IMR-90 (cell line): Measurements from ENCODE around the gene VWA8. TPM values are rescaled to one million over a fixed set of nuclear protein-coding genes. Genes with fewer than 3 reads are reported as not detected.
A peak's percentile ranks its signal among the peaks of the same experiment; 100 is the strongest.

Experiments
- ATAC-seq: fragments of 200-7000 bp; cut with Tn5 transposase; 2 replicates; pipeline ENCODE4 v1.9.1; 2020; ENCODE audit warnings: low read depth, mild to moderate bottlenecking, moderate library complexity
- BruUV-seq: library from RNA; stranded (reverse); fragments of 400-500 nt; replicated peaks from 2 replicates; lab custom pipeline; 2021; lab: Mats Ljungman, UMichigan
- CTCF ChIA-PET: fragments of 300-600 bp; formaldehyde crosslinking; extraction: SDS; loops from one replicate; lab custom pipeline; 2021; ENCODE audit warnings: antibody characterized with exemption; lab: Yijun Ruan, JAX
- POLR2A ChIA-PET: fragments of 300-600 bp; sonication (Branson Sonifier 250); formaldehyde crosslinking; loops from one replicate; lab custom pipeline; 2022; ENCODE audit warnings: antibody characterized with exemption; ENCODE audit not compliant: unreplicated experiment; lab: Charles Lee
- DNase-seq: peaks from one replicate; pipeline ENCODE4 v3.0.0; 2013
- H2AFZ ChIP-seq: replicated peaks from 2 replicates; pipeline ENCODE3; 2013; ENCODE audit warnings: low read length, mild to moderate bottlenecking; ENCODE audit not compliant: poor library complexity
- H2AK5ac ChIP-seq: 2 replicates; pipeline ENCODE4 v1.6.1; 2013; ENCODE audit warnings: low read depth, low read length, inconsistent platforms
- H2AK9ac ChIP-seq: replicated peaks from 2 replicates; pipeline ENCODE3; 2013; ENCODE audit warnings: mild to moderate bottlenecking, low read depth, low read length, moderate library complexity; ENCODE audit not compliant: poor library complexity
- H2BK120ac ChIP-seq: 2 replicates; pipeline ENCODE4 v1.6.1; 2013; ENCODE audit warnings: low read depth, low read length, inconsistent platforms
- H2BK15ac ChIP-seq: 3 replicates; pipeline ENCODE4 v1.6.1; 2013; ENCODE audit warnings: low read depth, low read length, inconsistent platforms
- H2BK20ac ChIP-seq: 2 replicates; pipeline ENCODE4 v1.6.1; 2013; ENCODE audit warnings: low read depth, mild to moderate bottlenecking, inconsistent platforms, low read length, moderate library complexity
- H2BK5ac ChIP-seq: 2 replicates; pipeline ENCODE4 v1.6.1; 2013; ENCODE audit warnings: mild to moderate bottlenecking, low read depth, low read length, inconsistent platforms; ENCODE audit not compliant: poor library complexity, severe bottlenecking
- H3K14ac ChIP-seq: replicated peaks from 2 replicates; pipeline ENCODE4 v1.6.1; 2013; ENCODE audit warnings: low read depth, low read length, inconsistent platforms
- H3K18ac ChIP-seq: 2 replicates; pipeline ENCODE4 v1.6.1; 2013; ENCODE audit warnings: low read depth, low read length, control low read depth
- H3K23ac ChIP-seq: 2 replicates; pipeline ENCODE4 v1.6.1; 2013; ENCODE audit warnings: low read depth, low read length, inconsistent platforms
- H3K27ac ChIP-seq: 2 replicates; pipeline ENCODE4 v1.5.1; 2013; ENCODE audit warnings: mild to moderate bottlenecking, control low read depth, low read length; ENCODE audit not compliant: insufficient read depth
- H3K27me3 ChIP-seq: 2 replicates; pipeline ENCODE4 v1.6.1; 2013; ENCODE audit warnings: low read length; ENCODE audit not compliant: control insufficient read depth, insufficient read depth
- H3K36me3 ChIP-seq: 2 replicates; pipeline ENCODE4 v1.6.1; 2013; ENCODE audit warnings: low read length, mixed read lengths; ENCODE audit not compliant: control insufficient read depth, insufficient read depth
- H3K4ac ChIP-seq: 2 replicates; pipeline ENCODE4 v1.6.1; 2013; ENCODE audit warnings: low read depth, low read length, inconsistent platforms
- H3K4me1 ChIP-seq: 2 replicates; pipeline ENCODE4 v1.6.1; 2013; ENCODE audit warnings: low read length, mixed read lengths; ENCODE audit not compliant: control insufficient read depth, insufficient read depth
- H3K4me2 ChIP-seq: 2 replicates; pipeline ENCODE4 v1.6.1; 2013; ENCODE audit warnings: low read depth, mild to moderate bottlenecking, control low read depth, low read length, moderate library complexity
- H3K4me3 ChIP-seq: 2 replicates; pipeline ENCODE4 v1.5.1; 2013; ENCODE audit warnings: low read depth, mild to moderate bottlenecking, control low read depth, low read length, moderate library complexity; ENCODE audit not compliant: insufficient read depth
- H3K56ac ChIP-seq: 2 replicates; pipeline ENCODE4 v1.6.1; 2013; ENCODE audit warnings: low read length, inconsistent platforms; ENCODE audit not compliant: insufficient read depth; ENCODE audit errors: extremely low read depth
- H3K79me1 ChIP-seq, 2 experiments: 2 replicates each; pipeline ENCODE4 v1.6.1; 2013; ENCODE audit warnings: low read length in 2 of 2, inconsistent platforms in 1 of 2, low read depth in 1 of 2
- H3K9ac ChIP-seq: 2 replicates; pipeline ENCODE4 v1.6.1; 2013; ENCODE audit warnings: low read depth, low read length, control low read depth
- H3K9me1 ChIP-seq: 2 replicates; pipeline ENCODE4 v1.6.1; 2013; ENCODE audit warnings: low read length, inconsistent platforms; ENCODE audit not compliant: insufficient read depth
- H3K9me3 ChIP-seq: 2 replicates; pipeline ENCODE4 v1.6.1; 2013; ENCODE audit warnings: low read length; ENCODE audit not compliant: control insufficient read depth, insufficient read depth
- H4K20me1 ChIP-seq: 2 replicates; pipeline ENCODE4 v1.6.1; 2013; ENCODE audit warnings: low read length, inconsistent platforms; ENCODE audit not compliant: insufficient read depth
- H4K5ac ChIP-seq: 2 replicates; pipeline ENCODE4 v1.6.1; 2013; ENCODE audit warnings: mild to moderate bottlenecking, low read depth, low read length, control low read depth
- H4K8ac ChIP-seq, 2 experiments: 2 replicates each; pipeline ENCODE4 v1.6.1; 2013; ENCODE audit warnings: low read depth in 2 of 2, low read length in 2 of 2, control low read depth in 1 of 2, inconsistent platforms in 1 of 2
- H4K91ac ChIP-seq: 2 replicates; pipeline ENCODE4 v1.6.1; 2013; ENCODE audit warnings: low read depth, low read length, inconsistent platforms; ENCODE audit not compliant: insufficient read depth
- BHLHE40 ChIP-seq: fragments of 150-350 bp; IDR thresholded peaks from 2 replicates; pipeline ENCODE4 v1.6.1; 2016; ENCODE audit warnings: mild to moderate bottlenecking, low read depth, low read length
- CEBPB ChIP-seq: IDR thresholded peaks from 2 replicates; pipeline ENCODE4 v1.6.1; 2012; ENCODE audit warnings: low read depth, low read length, improper control_type of control experiment
- CHD1 ChIP-seq: IDR thresholded peaks from 2 replicates; pipeline ENCODE4 v1.6.1; 2012; ENCODE audit warnings: low read depth, low read length, improper control_type of control experiment
- FOS ChIP-seq: fragments of 150-350 bp; IDR thresholded peaks from 2 replicates; pipeline ENCODE4 v1.6.1; 2016; ENCODE audit warnings: low read depth, low read length
- MAFK ChIP-seq: IDR thresholded peaks from 2 replicates; pipeline ENCODE4 v1.6.1; 2012; ENCODE audit warnings: low read depth, low read length, improper control_type of control experiment
- MXI1 ChIP-seq: IDR thresholded peaks from 2 replicates; pipeline ENCODE4 v1.6.1; 2012; ENCODE audit warnings: low read depth, mild to moderate bottlenecking, low read length, moderate library complexity, borderline replicate concordance
- NFE2L2 ChIP-seq: fragments of 150-350 bp; IDR thresholded peaks from 2 replicates; pipeline ENCODE4 v1.6.1; 2016; ENCODE audit warnings: low read depth, mild to moderate bottlenecking, low read length
- POLR2A ChIP-seq: IDR thresholded peaks from 2 replicates; pipeline ENCODE4 v1.6.1; 2012; ENCODE audit warnings: mild to moderate bottlenecking, low read depth, low read length
- RCOR1 ChIP-seq: IDR thresholded peaks from 2 replicates; pipeline ENCODE4 v1.6.1; 2012; ENCODE audit warnings: mild to moderate bottlenecking, low read length, improper control_type of control experiment; ENCODE audit not compliant: insufficient replicate concordance
- RFX5 ChIP-seq: IDR thresholded peaks from 2 replicates; pipeline ENCODE4 v1.8.0; 2012; ENCODE audit warnings: low read depth, mild to moderate bottlenecking, low read length, moderate library complexity
- SMC3 ChIP-seq: fragments of 150-350 bp; IDR thresholded peaks from 2 replicates; pipeline ENCODE4 v1.6.1; 2016; ENCODE audit warnings: low read depth, mild to moderate bottlenecking, antibody characterized with exemption, low read length, moderate library complexity
- WGBS, 2 experiments: methylation state at CpG; one replicate each; pipeline versions ENCODE4 v1.1.5 to v1.1.7; 2013; ENCODE audit warnings: missing lambda C conversion rate in 2 of 2; ENCODE audit not compliant: insufficient read length in 1 of 2; ENCODE audit errors: extremely low coverage in 2 of 2; 5-methylcytosine and 5-hydroxymethylcytosine counted together
- dilution Hi-C: fragments of 300-500 bp; cut with HindIII; formaldehyde crosslinking; loops from one replicate; pipeline ENCODE4 v1.14.3; 2018; ENCODE audit warnings: low sequenced_read_pairs; ENCODE audit not compliant: unreplicated experiment
- in situ Hi-C: fragments of 300-500 bp; cut with MboI; formaldehyde crosslinking; loops from 3 replicates; pipeline ENCODE4 v1.14.3; 2019; ENCODE audit warnings: low sequenced_read_pairs, inconsistent platforms, mixed read lengths
- intact Hi-C: fragments of 100-400 bp; cut with micrococcal nuclease; formaldehyde crosslinking; loops from 2 replicates; pipeline ENCODE4 v1.10.0; 2022
- polyA plus RNA-seq, 3 experiments: library from polyadenylated mRNA; depleted of rRNA; stranded (reverse); fragments of >200 nt; gene quantifications; 2 replicates each; pipeline ENCODE4 v1.2.3, GENCODE V29; 2012; ENCODE audit warnings: low replicate concordance in 1 of 3
- total RNA-seq: library from RNA; depleted of rRNA; stranded (reverse); fragments of >200 nt; gene quantifications from 2 replicates; pipeline ENCODE4 v1.2.3, GENCODE V29; 2012
- TF ChIP-seq, protein P1 (sequence below): fragments of 150-350 bp; IDR thresholded peaks from 2 replicates; pipeline ENCODE4 v1.6.1; 2017; ENCODE audit warnings: mild to moderate bottlenecking, antibody characterized with exemption, low read length, low read depth
- TF ChIP-seq, protein P2 (sequence below): fragments of 150-350 bp; IDR thresholded peaks from 2 replicates; pipeline ENCODE4 v1.6.1; 2016; ENCODE audit warnings: low read depth, mild to moderate bottlenecking, low read length, moderate library complexity, borderline replicate concordance

Gene VWA8
- total and polyA plus RNA-seq, 2 of the 4 experiments (the other 2 are of a cell fraction), result 5.9 to 18.3 TPM

- Histone ChIP-seq H3K4me1 (peaks cover 11% of the 10 kb centered on the region), H3K18ac (peak overlapping the region; percentile 63; the same call in 1 of the 2 replicates), H4K5ac (no peak overlapping the region), H2BK15ac (no peak overlapping the region; the same call in 2 of the 3 replicates), H3K9me3 (no peaks in the 10 kb centered on the region), H3K4me3 (no peak overlapping the region), H4K8ac (peak overlapping the region in 1 of 2 experiments; percentile 62; a peak in 1 of 4 replicates), H3K9me1 (peaks cover 21% of the 10 kb centered on the region), H4K91ac (no peak overlapping the region), H2AK9ac (no peak overlapping the region), H3K9ac (no peak overlapping the region), H2BK20ac (peak overlapping the region; percentile 66), H3K36me3 (no peaks in the 10 kb centered on the region), H3K14ac (peak overlapping the region; percentile 66; the same call in 1 of the 2 replicates), H3K27me3 (no peaks in the 10 kb centered on the region), H2BK120ac (peak overlapping the region; percentile 73), H3K4me2 (peak overlapping the region; percentile 28), H2BK5ac (peak overlapping the region; percentile 63), H3K4ac (peak overlapping the region; percentile 69; the same call in 1 of the 2 replicates), H2AK5ac (peak overlapping the region; percentile 57; the same call in 1 of the 2 replicates), H3K79me1 (peaks cover 23 to 33% of the 10 kb centered on the region in 2 experiments), H3K56ac (no peak overlapping the region), H2AFZ (no peak overlapping the region), H4K20me1 (peaks cover 13% of the 10 kb centered on the region; the same call in 1 of the 2 replicates), H3K23ac (peak overlapping the region; percentile 72; the same call in 1 of the 2 replicates), H3K27ac (no peak overlapping the region)
- DNase-seq, result peak; percentile 95
- BruUV-seq, result no TSS peak
- ChIA-PET POLR2A (no interaction called here), CTCF (interaction anchor here (0.6 to 1.4 kb wide), 3 partner anchors 23 to 39 kb away, joined by 3 to 4 read pairs (median 3); no protein-coding TSS in a partner anchor)
- dilution Hi-C loops (no loop called here), intact Hi-C loops (loop anchor here (5.0 kb wide), 1 partner anchor 126 kb away; no protein-coding TSS in a partner anchor), in situ Hi-C loops (no loop called here)
- ATAC-seq, result peak; percentile 83
- no CpG with 5 or more reads among the region's 5 CpGs for WGBS, 2 experiments
- TF ChIP-seq MXI1 (0 out of 2 replicates have a peak, but pooled peaks have one; percentile 35), BHLHE40 (peak; percentile 65; the same call in 1 of the 2 replicates), FOS (peak; percentile 90), CHD1 (no peak), RFX5 (no peak), CEBPB (peak; percentile 18; the same call in 1 of the 2 replicates), RCOR1 (no peak), SMC3 (no peak), NFE2L2 (peak; percentile 20; the same call in 1 of the 2 replicates), POLR2A (no peak), MAFK (0 out of 2 replicates have a peak, but pooled peaks have one; percentile 23)
- TF ChIP-seq, protein P1, sequence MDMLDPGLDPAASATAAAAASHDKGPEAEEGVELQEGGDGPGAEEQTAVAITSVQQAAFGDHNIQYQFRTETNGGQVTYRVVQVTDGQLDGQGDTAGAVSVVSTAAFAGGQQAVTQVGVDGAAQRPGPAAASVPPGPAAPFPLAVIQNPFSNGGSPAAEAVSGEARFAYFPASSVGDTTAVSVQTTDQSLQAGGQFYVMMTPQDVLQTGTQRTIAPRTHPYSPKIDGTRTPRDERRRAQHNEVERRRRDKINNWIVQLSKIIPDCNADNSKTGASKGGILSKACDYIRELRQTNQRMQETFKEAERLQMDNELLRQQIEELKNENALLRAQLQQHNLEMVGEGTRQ, result no peak
- TF ChIP-seq, protein P2, sequence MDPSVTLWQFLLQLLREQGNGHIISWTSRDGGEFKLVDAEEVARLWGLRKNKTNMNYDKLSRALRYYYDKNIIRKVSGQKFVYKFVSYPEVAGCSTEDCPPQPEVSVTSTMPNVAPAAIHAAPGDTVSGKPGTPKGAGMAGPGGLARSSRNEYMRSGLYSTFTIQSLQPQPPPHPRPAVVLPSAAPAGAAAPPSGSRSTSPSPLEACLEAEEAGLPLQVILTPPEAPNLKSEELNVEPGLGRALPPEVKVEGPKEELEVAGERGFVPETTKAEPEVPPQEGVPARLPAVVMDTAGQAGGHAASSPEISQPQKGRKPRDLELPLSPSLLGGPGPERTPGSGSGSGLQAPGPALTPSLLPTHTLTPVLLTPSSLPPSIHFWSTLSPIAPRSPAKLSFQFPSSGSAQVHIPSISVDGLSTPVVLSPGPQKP, result no peak
These were observed 44.5 kb downstream of the VWA8 start for GRCh38 chr13:41916173-41916954.
